K562 (cell line): Measurements from ENCODE around the gene EIF5A2. TPM values are rescaled to one million over a fixed set of nuclear protein-coding genes. Genes with fewer than 3 reads are reported as not detected.

ENCODE experiments used
- ATAC-seq: fragments of 200-7000 bp; cut with Tn5 transposase; 3 replicates; pipeline ENCODE4 v1.9.1; 2020; ENCODE audit warnings: moderate library complexity
- BruUV-seq: library from RNA; stranded (reverse); fragments of 400-500 nt; replicated peaks from 2 replicates; lab custom pipeline; 2021; lab: Mats Ljungman, UMichigan
- CTCF ChIA-PET: fragments of 300-600 bp; formaldehyde crosslinking; extraction: SDS; loops from one replicate; lab custom pipeline; 2021; ENCODE audit warnings: low intra/inter-chr PET ratio; lab: Yijun Ruan, JAX
- POLR2A ChIA-PET: fragments of 300-600, 350-650 bp; sonication (Branson Sonifier 250); formaldehyde crosslinking; extraction: SDS; loops from one replicate; lab custom pipeline; 2021; ENCODE audit warnings: antibody characterized with exemption, inconsistent platforms; lab: Yijun Ruan, JAX
- DNase-seq, 4 experiments: peaks; one replicate each; pipeline versions ENCODE4 v3.0.0 to v3.0.0-alpha.2; 2011 to 2018; ENCODE audit warnings: low spot score in 3 of 4, mixed read lengths in 3 of 4; ENCODE audit errors: extremely low read depth in 1 of 4
- FAIRE-seq: peaks from 2 replicates; lab custom pipeline; 2011; peaks lifted over from hg19 to GRCh38; lab: Jason Lieb, UNC
- H2AFZ ChIP-seq: 2 replicates; pipeline ENCODE4 v1.6.0; 2011; ENCODE audit warnings: low read depth, low read length, control low read depth, inconsistent platforms
- H3K27ac ChIP-seq: fragments of 200-600 bp; 3 replicates; pipeline ENCODE4 v1.8.0; 2011; ENCODE audit warnings: low read depth, mild to moderate bottlenecking, control low read depth, inconsistent platforms, low read length, moderate library complexity, mixed read lengths; ENCODE audit errors: extremely low read depth
- H3K27me3 ChIP-seq, 2 experiments: fragments of 300-600 bp in 1 of 2; 2 replicates in 1 of 2; 3 replicates in 1 of 2; pipeline versions ENCODE4 v1.6.0 to v1.8.0; 2011; ENCODE audit warnings: inconsistent platforms in 2 of 2, low read length in 2 of 2, mild to moderate bottlenecking in 1 of 2, mixed read lengths in 1 of 2, moderate library complexity in 1 of 2; ENCODE audit not compliant: control insufficient read depth in 2 of 2, insufficient read depth in 2 of 2
- H3K36me3 ChIP-seq: fragments of 300-600 bp; 3 replicates; pipeline ENCODE4 v1.8.0; 2011; ENCODE audit warnings: mild to moderate bottlenecking, low read length, inconsistent platforms; ENCODE audit not compliant: control insufficient read depth, insufficient read depth
- H3K4me1 ChIP-seq, 2 experiments: fragments of 200-600 bp in 1 of 2; replicated peaks in 1 of 2; 2 replicates in 1 of 2; 3 replicates in 1 of 2; pipeline versions ENCODE4 v1.5.1 to v1.8.0; 2011; ENCODE audit warnings: inconsistent platforms in 2 of 2, low read length in 2 of 2, mild to moderate bottlenecking in 1 of 2, mixed read lengths in 1 of 2, moderate library complexity in 1 of 2; ENCODE audit not compliant: control insufficient read depth in 2 of 2, insufficient read depth in 2 of 2
- H3K4me2 ChIP-seq: 2 replicates; pipeline ENCODE4 v1.6.1; 2011; ENCODE audit warnings: low read length, control low read depth, inconsistent platforms, mixed read lengths; ENCODE audit not compliant: insufficient read depth
- H3K4me3 ChIP-seq: fragments of 200-600 bp; sonication (generic), shearing (Covaris generic); 2 replicates; pipeline ENCODE4 v1.5.1; 2016; ENCODE audit warnings: control low read depth, inconsistent platforms
- H3K79me2 ChIP-seq: fragments of 200-600 bp; 3 replicates; pipeline ENCODE4 v1.8.0; 2011; ENCODE audit warnings: low read length, inconsistent platforms; ENCODE audit not compliant: control insufficient read depth, insufficient read depth
- H3K9ac ChIP-seq, 2 experiments: 2 replicates each; pipeline versions ENCODE4 v1.6.0 to v1.6.1; 2011; ENCODE audit warnings: low read depth in 2 of 2, low read length in 2 of 2, control low read depth in 1 of 2, inconsistent platforms in 1 of 2, mild to moderate bottlenecking in 1 of 2, mixed read lengths in 1 of 2; ENCODE audit not compliant: insufficient read depth in 1 of 2
- H3K9me1 ChIP-seq: one replicate; pipeline ENCODE4 v1.6.0; 2011; ENCODE audit warnings: inconsistent platforms, mild to moderate bottlenecking, low read length, moderate library complexity; ENCODE audit not compliant: control insufficient read depth, insufficient read depth
- H3K9me3 ChIP-seq: replicated peaks from 2 replicates; pipeline ENCODE4 v1.5.1; 2011; ENCODE audit warnings: low read depth, low read length, inconsistent platforms; ENCODE audit not compliant: control insufficient read depth, insufficient read depth
- H4K20me1 ChIP-seq: replicated peaks from 2 replicates; pipeline ENCODE4 v1.6.1; 2011; ENCODE audit warnings: low read length, inconsistent platforms, mixed read lengths; ENCODE audit not compliant: control insufficient read depth, insufficient read depth
- C11orf30 ChIP-seq: fragments of 450-650 bp; IDR thresholded peaks from 2 replicates; pipeline ENCODE4 v1.6.1; 2016; ENCODE audit warnings: low read depth, mild to moderate bottlenecking
- CC2D1A ChIP-seq: fragments of 450-650 bp; IDR thresholded peaks from 2 replicates; pipeline ENCODE4 v1.6.1; 2017; ENCODE audit warnings: mild to moderate bottlenecking
- EWSR1 ChIP-seq: fragments of 450-650 bp; IDR thresholded peaks from 2 replicates; pipeline ENCODE4 v1.6.1; 2018; ENCODE audit warnings: borderline replicate concordance, mild to moderate bottlenecking, low read depth, moderate library complexity; ENCODE audit not compliant: partially characterized antibody
- FOXM1 ChIP-seq, 2 experiments: fragments of 450-650 bp in 1 of 2; sonication (generic) in 1 of 2; formaldehyde crosslinking in 1 of 2; IDR thresholded peaks; 2 replicates each; pipeline versions ENCODE4 v1.6.1 to v1.9.0; 2017 to 2022; ENCODE audit warnings: low read depth in 2 of 2, mild to moderate bottlenecking in 2 of 2, missing genetic modification reagents in 1 of 2, moderate library complexity in 1 of 2
- ILF3 ChIP-seq: fragments of 450-650 bp; IDR thresholded peaks from 2 replicates; pipeline ENCODE4 v1.6.1; 2018; ENCODE audit warnings: antibody characterized with exemption, mild to moderate bottlenecking, moderate library complexity, borderline replicate concordance
- RFX5 ChIP-seq: IDR thresholded peaks from 2 replicates; pipeline ENCODE4 v1.6.1; 2011; ENCODE audit warnings: low read depth, mild to moderate bottlenecking, improper control_type of control experiment, low read length
- SIN3A ChIP-seq, 2 experiments: fragments of 150-350 bp in 1 of 2; IDR thresholded peaks; 2 replicates each; pipeline ENCODE4 v1.6.1; 2011 to 2016; ENCODE audit warnings: borderline replicate concordance in 2 of 2, low read depth in 2 of 2, low read length in 2 of 2, mild to moderate bottlenecking in 2 of 2, moderate library complexity in 2 of 2; ENCODE audit not compliant: control insufficient read depth in 1 of 2
- ZNF717 ChIP-seq: fragments of 250-450 bp; sonication (Bioruptor Pico); IDR thresholded peaks from 2 replicates; pipeline ENCODE4 v1.5.0; 2021
- WGBS: fragments of 100-300 bp; shearing (Covaris generic); methylation state at CpG from one replicate; pipeline ENCODE4 v1.1.6; 2016; ENCODE audit warnings: low coverage, mixed read lengths; ENCODE audit not compliant: insufficient coverage; ENCODE audit errors: missing lambda C conversion rate; 5-methylcytosine and 5-hydroxymethylcytosine counted together
- in situ Hi-C: fragments of 300-500 bp; cut with MboI; formaldehyde crosslinking; loops from 4 replicates; pipeline ENCODE4 v1.15.0; 2018; ENCODE audit warnings: inconsistent platforms, mixed read lengths
- intact Hi-C: fragments of 100-400 bp; cut with micrococcal nuclease; formaldehyde crosslinking; loops from 2 replicates; pipeline ENCODE4 v1.14.2; 2022
- polyA plus RNA-seq, 8 experiments: library from polyadenylated mRNA; depleted of rRNA in 4 of 8; stranded (reverse) in 5 of 8; unstranded in 3 of 8; fragments of >200 nt; fragmentation: Nextera tagmentation in 2 of 8; fragmentation: Illumina TruSeq in 1 of 8; extraction: Ambion mirVana in 2 of 8; extraction: Trizol in 1 of 8; gene quantifications; 2 replicates each; pipeline versions ENCODE4 v1.2.1 to v1.2.3, GENCODE V29; 2011 to 2014; ENCODE audit warnings: inconsistent platforms in 1 of 8, missing spikeins in 1 of 8
- total RNA-seq, 7 experiments: library from RNA; depleted of rRNA in 6 of 7; stranded (reverse); fragments of >200 nt in 6 of 7; fragmentation: Illumina TruSeq in 2 of 7; extraction: Trizol in 2 of 7; gene quantifications; 2 replicates each; pipeline versions ENCODE4 v1.2.1 to v1.2.3, GENCODE V29; 2011 to 2021; ENCODE audit warnings: low replicate concordance in 1 of 7
- TF ChIP-seq, protein P1 (sequence below), 2 experiments: fragments of 450-650 bp; conservative IDR thresholded peaks; 2 replicates each; pipeline ENCODE4 v1.6.1; 2017; ENCODE audit warnings: mild to moderate bottlenecking in 2 of 2, moderate library complexity in 2 of 2
- TF ChIP-seq, protein P2 (sequence below), 2 experiments: fragments of 450-650 bp; IDR thresholded peaks; 2 replicates each; pipeline ENCODE4 v1.6.1; 2016; ENCODE audit warnings: mild to moderate bottlenecking in 2 of 2, borderline replicate concordance in 1 of 2, low read depth in 1 of 2, moderate library complexity in 1 of 2

EIF5A2 gene
- total and polyA plus RNA-seq, 9 of the 15 experiments (the other 6 are each of a cell fraction or from before 2014, with no cell fraction given), result 3.9 to 18.3 (median 15.9) TPM

DNA sequence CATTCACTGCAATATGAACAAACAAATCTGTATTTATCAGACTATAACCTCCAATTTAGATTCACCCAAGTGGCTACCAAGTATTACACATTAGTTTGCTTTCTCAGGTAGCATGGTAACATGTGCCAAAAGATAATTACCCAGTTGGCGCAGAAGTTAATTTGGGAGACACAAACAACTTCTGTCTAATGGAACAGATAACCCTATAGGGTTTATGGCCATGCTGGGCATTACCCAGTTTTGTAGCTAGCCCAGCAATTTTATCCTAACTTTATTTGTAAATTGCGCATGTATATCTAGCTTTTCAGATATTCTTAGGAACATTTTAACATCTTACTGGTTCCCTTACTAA is 39.2 kb downstream of the EIF5A2 start:
- Histone ChIP-seq H3K9me3 (no peaks in the 10 kb centered on the region), H3K4me2 (peak overlapping the region; percentile 96), H3K4me1 (peaks cover 3 to 14% of the 10 kb centered on the region in 2 experiments; a peak in 3 of 5 replicates), H3K9ac (peak overlapping the region; percentile 98 to 100), H3K36me3 (peaks cover 37% of the 10 kb centered on the region), H3K4me3 (peak overlapping the region; percentile 66), H3K27ac (peak overlapping the region; percentile 96), H3K27me3 (no peaks in the 10 kb centered on the region), H3K79me2 (peaks cover 43% of the 10 kb centered on the region), H4K20me1 (peaks cover 9% of the 10 kb centered on the region), H3K9me1 (no peaks in the 10 kb centered on the region), H2AFZ (no peak overlapping the region)
- BruUV-seq, result no TSS peak
- no peak for FAIRE-seq
- POLR2A ChIA-PET, result interaction anchor here (0.7 to 2.6 kb wide), 21 partner anchors 13 to 530 kb away, joined by 3 to 22 read pairs (median 5); partner anchors contain the start of gene SKIL
- intact Hi-C loops, result loop anchor here (10.0 kb wide), 1 partner anchor 86 kb away; no protein-coding TSS in a partner anchor
- TF ChIP-seq FOXM1 (IDR thresholded peaks at IDR 0.05; ENCODE audit: low read depth), result no peak
- TF ChIP-seq FOXM1 (CRISPR knock-in tag; IDR thresholded peaks at IDR 0.05; ENCODE audit: low read depth), result no peak
- peak; percentile 70 for TF ChIP-seq EWSR1
- TF ChIP-seq CC2D1A, result no peak
- TF ChIP-seq, protein P1, sequence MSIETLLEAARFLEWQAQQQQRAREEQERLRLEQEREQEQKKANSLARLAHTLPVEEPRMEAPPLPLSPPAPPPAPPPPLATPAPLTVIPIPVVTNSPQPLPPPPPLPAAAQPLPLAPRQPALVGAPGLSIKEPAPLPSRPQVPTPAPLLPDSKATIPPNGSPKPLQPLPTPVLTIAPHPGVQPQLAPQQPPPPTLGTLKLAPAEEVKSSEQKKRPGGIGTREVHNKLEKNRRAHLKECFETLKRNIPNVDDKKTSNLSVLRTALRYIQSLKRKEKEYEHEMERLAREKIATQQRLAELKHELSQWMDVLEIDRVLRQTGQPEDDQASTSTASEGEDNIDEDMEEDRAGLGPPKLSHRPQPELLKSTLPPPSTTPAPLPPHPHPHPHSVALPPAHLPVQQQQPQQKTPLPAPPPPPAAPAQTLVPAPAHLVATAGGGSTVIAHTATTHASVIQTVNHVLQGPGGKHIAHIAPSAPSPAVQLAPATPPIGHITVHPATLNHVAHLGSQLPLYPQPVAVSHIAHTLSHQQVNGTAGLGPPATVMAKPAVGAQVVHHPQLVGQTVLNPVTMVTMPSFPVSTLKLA (conservative IDR thresholded peaks at IDR 0.05), result peak in 1 of 2 experiments; percentile 22; a peak in 1 of 4 replicates
- TF ChIP-seq, protein P2, sequence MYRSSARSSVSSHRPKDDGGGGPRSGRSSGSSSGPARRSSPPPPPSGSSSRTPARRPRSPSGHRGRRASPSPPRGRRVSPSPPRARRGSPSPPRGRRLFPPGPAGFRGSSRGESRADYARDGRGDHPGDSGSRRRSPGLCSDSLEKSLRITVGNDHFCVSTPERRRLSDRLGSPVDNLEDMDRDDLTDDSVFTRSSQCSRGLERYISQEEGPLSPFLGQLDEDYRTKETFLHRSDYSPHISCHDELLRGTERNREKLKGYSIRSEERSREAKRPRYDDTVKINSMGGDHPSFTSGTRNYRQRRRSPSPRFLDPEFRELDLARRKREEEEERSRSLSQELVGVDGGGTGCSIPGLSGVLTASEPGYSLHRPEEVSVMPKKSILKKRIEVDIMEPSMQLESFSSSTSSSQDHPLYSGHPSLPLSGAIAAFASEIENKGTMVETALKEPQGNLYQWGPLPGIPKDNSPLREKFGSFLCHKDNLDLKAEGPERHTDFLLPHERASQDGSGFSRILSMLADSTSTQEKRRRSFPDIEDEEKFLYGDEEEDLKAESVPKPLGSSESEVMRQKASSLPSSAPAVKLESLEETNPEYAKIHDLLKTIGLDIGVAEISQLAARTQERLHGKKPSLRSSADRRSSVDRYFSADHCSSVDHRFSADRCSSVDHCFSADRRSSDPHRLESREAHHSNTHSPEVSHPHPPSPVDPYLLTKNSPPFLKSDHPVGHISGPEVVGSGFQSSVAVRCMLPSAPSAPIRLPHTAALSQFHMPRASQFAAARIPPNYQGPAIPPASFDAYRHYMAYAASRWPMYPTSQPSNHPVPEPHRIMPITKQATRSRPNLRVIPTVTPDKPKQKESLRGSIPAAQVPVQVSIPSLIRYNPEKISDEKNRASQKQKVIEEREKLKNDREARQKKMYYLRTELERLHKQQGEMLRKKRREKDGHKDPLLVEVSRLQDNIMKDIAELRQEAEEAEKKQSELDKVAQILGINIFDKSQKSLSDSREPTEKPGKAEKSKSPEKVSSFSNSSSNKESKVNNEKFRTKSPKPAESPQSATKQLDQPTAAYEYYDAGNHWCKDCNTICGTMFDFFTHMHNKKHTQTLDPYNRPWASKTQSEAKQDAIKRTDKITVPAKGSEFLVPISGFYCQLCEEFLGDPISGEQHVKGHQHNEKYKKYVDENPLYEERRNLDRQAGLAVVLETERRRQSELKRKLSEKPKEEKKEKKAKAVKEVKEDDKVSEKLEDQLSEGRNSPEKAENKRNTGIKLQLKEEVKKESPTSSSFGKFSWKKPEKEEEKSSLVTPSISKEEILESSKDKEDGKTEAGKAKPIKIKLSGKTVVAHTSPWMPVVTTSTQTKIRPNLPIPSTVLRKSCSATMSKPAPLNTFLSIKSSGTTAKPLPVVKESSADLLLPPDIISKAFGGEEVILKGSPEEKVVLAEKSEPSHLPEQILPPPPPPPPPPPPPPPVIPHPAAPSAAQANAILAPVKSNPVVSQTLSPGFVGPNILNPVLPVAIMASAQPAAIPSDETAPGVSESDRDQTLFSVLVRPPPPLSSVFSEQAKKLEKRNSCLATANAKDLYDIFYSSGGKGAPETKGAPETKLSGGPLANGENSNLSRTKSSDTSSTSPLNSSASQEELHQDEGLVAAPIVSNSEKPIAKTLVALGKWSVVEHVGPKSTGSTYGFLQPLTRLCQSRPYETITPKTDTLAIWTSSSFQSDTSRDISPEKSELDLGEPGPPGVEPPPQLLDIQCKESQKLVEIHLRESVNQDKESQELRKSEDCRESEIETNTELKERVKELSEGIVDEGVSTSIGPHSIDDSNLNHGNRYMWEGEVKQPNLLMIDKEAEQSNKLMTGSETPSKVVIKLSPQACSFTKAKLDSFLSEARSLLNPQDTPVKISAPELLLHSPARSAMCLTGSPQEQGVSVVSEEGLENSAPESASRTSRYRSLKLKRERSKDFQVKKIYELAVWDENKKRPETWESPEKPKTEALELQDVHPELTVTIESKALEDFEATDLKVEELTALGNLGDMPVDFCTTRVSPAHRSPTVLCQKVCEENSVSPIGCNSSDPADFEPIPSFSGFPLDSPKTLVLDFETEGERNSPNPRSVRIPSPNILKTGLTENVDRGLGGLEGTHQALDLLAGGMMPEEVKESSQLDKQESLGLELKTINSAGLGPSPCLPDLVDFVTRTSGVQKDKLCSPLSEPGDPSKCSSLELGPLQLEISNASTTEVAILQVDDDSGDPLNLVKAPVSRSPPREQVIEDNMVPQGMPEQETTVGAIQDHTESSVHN (IDR thresholded peaks at IDR 0.05; ENCODE audit: borderline replicate concordance in 1 of 2, low read depth in 1 of 2), result 0 out of 4 replicates have a peak, but pooled peaks of 1 of the 2 experiments have one; percentile 50
- TF ChIP-seq SIN3A (IDR thresholded peaks at IDR 0.05; ENCODE audit: borderline replicate concordance in 2 of 2, control insufficient read depth in 1 of 2, low read depth in 2 of 2, low read length in 2 of 2), result 0 out of 4 replicates have a peak, but pooled peaks of 1 of the 2 experiments have one; percentile 7
- 0 out of 2 replicates have a peak, but pooled peaks have one; percentile 10 for TF ChIP-seq ZNF717 (CRISPR knock-in tag)
- peak; percentile 73; the same call in 1 of the 2 replicates for TF ChIP-seq ILF3
- 0 out of 2 replicates have a peak, but pooled peaks have one; percentile 27 for TF ChIP-seq RFX5
- TF ChIP-seq C11orf30, result peak; percentile 3; the same call in 1 of the 2 replicates
- in situ Hi-C loops, result no loop called here
- CTCF ChIA-PET, result interaction anchor here (0.6 kb wide), 1 partner anchor 462 kb away, joined by 3 read pairs; no protein-coding TSS in a partner anchor
- peak; percentile 5; the same call in 1 of the 3 replicates for ATAC-seq
- peak in 1 of 4 experiments; percentile 20 for DNase-seq
- WGBS, result 3% methylated on average over 2 of the region's 2 CpGs
